HepG2 (cell line): ENCODE results near the gene PCSK6. TPM values are rescaled to one million over a fixed set of nuclear protein-coding genes. Genes with fewer than 3 reads are reported as not detected.

Experiments used
- ATAC-seq: fragments of 200-7000 bp; cut with Tn5 transposase; 3 replicates; pipeline ENCODE4 v1.9.1; 2020; ENCODE audit warnings: mild to moderate bottlenecking, moderate library complexity
- BruUV-seq: library from RNA; stranded (reverse); fragments of 400-500 nt; replicated peaks from 2 replicates; lab custom pipeline; 2021; lab: Mats Ljungman, UMichigan
- CTCF ChIA-PET: fragments of 300-600 bp; formaldehyde crosslinking; extraction: SDS; loops from one replicate; lab custom pipeline; 2021; ENCODE audit warnings: low total read pairs, inconsistent platforms, low intra/inter-chr PET ratio; lab: Yijun Ruan, JAX
- POLR2A ChIA-PET: fragments of 350-600 bp; sonication (Branson Sonifier 250); formaldehyde crosslinking; loops from one replicate; lab custom pipeline; 2020; ENCODE audit warnings: antibody characterized with exemption, inconsistent platforms; lab: Yijun Ruan, JAX
- DNase-seq: peaks from one replicate; pipeline ENCODE4 v3.0.0-alpha.2; 2015; ENCODE audit warnings: low spot score
- FAIRE-seq: peaks from 3 replicates; lab custom pipeline; 2011; peaks lifted over from hg19 to GRCh38; lab: Jason Lieb, UNC
- H2AFZ ChIP-seq: one replicate; pipeline ENCODE4 v1.6.1; 2011; ENCODE audit warnings: low read length, inconsistent platforms
- H3K27ac ChIP-seq: fragments of 300-600 bp; 3 replicates; pipeline ENCODE4 v1.8.0; 2011; ENCODE audit warnings: mixed run types, mild to moderate bottlenecking, mixed read lengths, low read length, inconsistent platforms; ENCODE audit not compliant: insufficient read depth; ENCODE audit errors: extremely low read length
- H3K27me3 ChIP-seq, 2 experiments: fragments of 200-600 bp in 1 of 2; 2 replicates in 1 of 2; 3 replicates in 1 of 2; pipeline versions ENCODE4 v1.6.0 to v1.8.0; 2011; ENCODE audit warnings: low read length in 2 of 2, mild to moderate bottlenecking in 2 of 2, moderate library complexity in 2 of 2, inconsistent platforms in 1 of 2; ENCODE audit not compliant: insufficient read depth in 2 of 2, control insufficient read depth in 1 of 2
- H3K36me3 ChIP-seq, 2 experiments: fragments of 200-600 bp in 1 of 2; replicated peaks in 1 of 2; 2 replicates in 1 of 2; 3 replicates in 1 of 2; pipeline versions ENCODE4 v1.5.1 to v1.8.0; 2011; ENCODE audit warnings: low read length in 2 of 2, inconsistent platforms in 1 of 2; ENCODE audit not compliant: insufficient read depth in 2 of 2, control insufficient read depth in 1 of 2
- H3K4me1 ChIP-seq: 2 replicates; pipeline ENCODE4 v1.5.1; 2012; ENCODE audit warnings: low read length, inconsistent platforms; ENCODE audit not compliant: insufficient read depth
- H3K4me2 ChIP-seq: 2 replicates; pipeline ENCODE4 v1.6.0; 2011; ENCODE audit warnings: low read depth, low read length, inconsistent platforms
- H3K4me3 ChIP-seq, 3 experiments: fragments of 200-600 bp in 1 of 3; sonication (generic), shearing (Covaris generic) in 1 of 3; replicated peaks in 1 of 3; 2 replicates each; pipeline ENCODE4 v1.5.1; 2011 to 2016; ENCODE audit warnings: low read length in 3 of 3, inconsistent platforms in 2 of 3, low read depth in 2 of 3, mild to moderate bottlenecking in 2 of 3, control low read depth in 1 of 3, mixed read lengths in 1 of 3; ENCODE audit not compliant: insufficient read depth in 1 of 3
- H3K79me2 ChIP-seq: one replicate; pipeline ENCODE4 v1.6.1; 2011; ENCODE audit warnings: low read length, inconsistent platforms; ENCODE audit not compliant: insufficient read depth
- H3K9ac ChIP-seq: 2 replicates; pipeline ENCODE4 v1.6.0; 2011; ENCODE audit warnings: mild to moderate bottlenecking, low read depth, low read length, inconsistent platforms; ENCODE audit not compliant: insufficient read depth
- H3K9me3 ChIP-seq: 2 replicates; pipeline ENCODE4 v1.5.1; 2012; ENCODE audit warnings: mild to moderate bottlenecking, low read length
- H4K20me1 ChIP-seq: 2 replicates; pipeline ENCODE4 v1.6.0; 2011; ENCODE audit warnings: inconsistent platforms, mild to moderate bottlenecking, low read length, moderate library complexity; ENCODE audit not compliant: insufficient read depth
- ATF7 ChIP-seq, 2 experiments: fragments of 450-650 bp in 1 of 2; sonication (generic) in 1 of 2; formaldehyde crosslinking in 1 of 2; IDR thresholded peaks; 2 replicates each; pipeline versions ENCODE4 v1.4.0 to v1.6.1; 2016 to 2020; ENCODE audit warnings: antibody characterized with exemption in 1 of 2, mild to moderate bottlenecking in 1 of 2, missing genetic modification reagents in 1 of 2
- HDAC1 ChIP-seq: sonication (generic); formaldehyde crosslinking; IDR thresholded peaks from 2 replicates; pipeline ENCODE4 v1.5.1; 2020; ENCODE audit warnings: mild to moderate bottlenecking, missing genetic modification reagents
- SP1 ChIP-seq, 2 experiments: fragments of 450-650 bp in 1 of 2; sonication (generic) in 1 of 2; formaldehyde crosslinking in 1 of 2; IDR thresholded peaks; 2 replicates each; pipeline versions ENCODE4 v1.4.0 to v1.6.1; 2016 to 2020; ENCODE audit warnings: missing genetic modification reagents in 1 of 2
- SP140L ChIP-seq: sonication (generic); formaldehyde crosslinking; IDR thresholded peaks from 2 replicates; pipeline ENCODE4 v1.4.0; 2020; ENCODE audit warnings: missing genetic modification reagents, borderline replicate concordance
- ZNF101 ChIP-seq: sonication (generic); formaldehyde crosslinking; IDR thresholded peaks from 2 replicates; pipeline ENCODE4 v1.4.0; 2020; ENCODE audit warnings: mild to moderate bottlenecking, low read depth, missing genetic modification reagents, borderline replicate concordance
- ZNF280D ChIP-seq: sonication (generic); formaldehyde crosslinking; IDR thresholded peaks from 2 replicates; pipeline ENCODE4 v1.5.1; 2020; ENCODE audit warnings: mild to moderate bottlenecking, missing genetic modification reagents
- ZNF333 ChIP-seq: sonication (generic); formaldehyde crosslinking; IDR thresholded peaks from 2 replicates; pipeline ENCODE4 v1.4.0; 2020; ENCODE audit warnings: mild to moderate bottlenecking, missing genetic modification reagents, borderline replicate concordance
- WGBS: methylation state at CpG from one replicate; pipeline ENCODE4 v1.1.6; 2017; ENCODE audit warnings: low lambda C conversion rate; 5-methylcytosine and 5-hydroxymethylcytosine counted together
- in situ Hi-C: cut with HindIII; loops from 2 replicates; pipeline ENCODE4 v1.10.0; 2017; ENCODE audit warnings: low pct_unique_long_range_greater_than_20kb; ENCODE audit not compliant: extremely low pct_ligation_motif_present
- intact Hi-C: fragments of 100-400 bp; cut with micrococcal nuclease; formaldehyde crosslinking; loops from one replicate; pipeline ENCODE4 v1.10.0; 2022; ENCODE audit not compliant: unreplicated experiment
- polyA plus RNA-seq, 8 experiments: library from polyadenylated mRNA; depleted of rRNA in 3 of 8; stranded (reverse) in 7 of 8; unstranded in 1 of 8; fragments of >200 nt; fragmentation: Illumina TruSeq in 4 of 8; extraction: Trizol in 4 of 8; gene quantifications; 2 replicates each; pipeline versions ENCODE4 v1.2.1 to v1.2.3, GENCODE V29; 2011 to 2016; ENCODE audit warnings: low read depth in 4 of 8, missing spikeins in 1 of 8, mixed read lengths in 1 of 8; ENCODE audit not compliant: insufficient read depth in 1 of 8
- total RNA-seq, 5 experiments: library from RNA; depleted of rRNA; stranded (reverse); fragments of >200 nt; fragmentation: Illumina TruSeq; extraction: Trizol; gene quantifications; 2 replicates each; pipeline ENCODE4 v1.2.3, GENCODE V29; 2016; ENCODE audit warnings: low read depth in 1 of 5
- TF ChIP-seq, protein P1 (sequence below): sonication (generic); formaldehyde crosslinking; IDR thresholded peaks from 2 replicates; pipeline ENCODE4 v1.4.0; 2020; ENCODE audit warnings: mild to moderate bottlenecking, missing genetic modification reagents, borderline replicate concordance

Gene PCSK6
- total and polyA plus RNA-seq, 2 of the 13 experiments (the other 11 are each of a cell fraction or from before 2014, with no cell fraction given): 56.5 to 155 TPM

GRCh38 chr15:101461097-101461496 is 28.4 kb downstream of the PCSK6 start:
- ATAC-seq (no peak), DNase-seq (no peak), FAIRE-seq (no peak)
- 98% methylated on average over 4 of the region's 4 CpGs for WGBS
- Histone ChIP-seq H3K4me1 (peaks cover 47% of the 10 kb centered on the region), H3K27me3 (no peaks in the 10 kb centered on the region), H3K79me2 (peaks cover 95% of the 10 kb centered on the region), H3K9ac (no peak overlapping the region), H2AFZ (no peak overlapping the region), H3K9me3 (no peaks in the 10 kb centered on the region), H3K4me3 (no peak overlapping the region), H3K4me2 (no peak overlapping the region), H3K36me3 (peaks cover 4 to 8% of the 10 kb centered on the region in 2 experiments; a peak in 3 of 5 replicates), H4K20me1 (no peaks in the 10 kb centered on the region), H3K27ac (no peak overlapping the region)
- no TSS peak for BruUV-seq
- POLR2A ChIA-PET: no interaction called here
- CTCF ChIA-PET: no interaction called here
- intact Hi-C loops: no loop called here
- TF ChIP-seq ZNF280D (CRISPR knock-in tag): no peak
- no peak for TF ChIP-seq HDAC1 (CRISPR knock-in tag)
- in situ Hi-C loops: no loop called here

GRCh38 chr15:101459579-101460300 is 29.8 kb downstream of the PCSK6 start:
- DNase-seq (no peak), FAIRE-seq (no peak), ATAC-seq (no peak)
- Histone ChIP-seq H3K27me3 (no peaks in the 10 kb centered on the region), H3K9ac (no peak overlapping the region), H2AFZ (no peak overlapping the region), H3K27ac (no peak overlapping the region), H3K4me3 (no peak overlapping the region), H3K4me1 (peaks cover 61% of the 10 kb centered on the region), H3K4me2 (no peak overlapping the region), H4K20me1 (no peaks in the 10 kb centered on the region), H3K9me3 (no peaks in the 10 kb centered on the region), H3K79me2 (peaks cover 95% of the 10 kb centered on the region), H3K36me3 (peaks cover 0 to 7% of the 10 kb centered on the region in 2 experiments; a peak in 3 of 5 replicates)
- BruUV-seq: no TSS peak
- CTCF ChIA-PET: no interaction called here
- in situ Hi-C loops (no loop called here), intact Hi-C loops (no loop called here)
- POLR2A ChIA-PET: no interaction called here
- WGBS: 95% methylated on average over 12 of the region's 12 CpGs
- TF ChIP-seq SP140L (CRISPR knock-in tag) (no peak), ZNF333 (CRISPR knock-in tag) (no peak), ATF7 (IDR thresholded peaks at IDR 0.05) (no peak), ATF7 (CRISPR knock-in tag; IDR thresholded peaks at IDR 0.05) (no peak), ZNF101 (no peak), SP1 (IDR thresholded peaks at IDR 0.05) (no peak), SP1 (CRISPR knock-in tag; IDR thresholded peaks at IDR 0.05) (no peak)
- TF ChIP-seq, protein P1, sequence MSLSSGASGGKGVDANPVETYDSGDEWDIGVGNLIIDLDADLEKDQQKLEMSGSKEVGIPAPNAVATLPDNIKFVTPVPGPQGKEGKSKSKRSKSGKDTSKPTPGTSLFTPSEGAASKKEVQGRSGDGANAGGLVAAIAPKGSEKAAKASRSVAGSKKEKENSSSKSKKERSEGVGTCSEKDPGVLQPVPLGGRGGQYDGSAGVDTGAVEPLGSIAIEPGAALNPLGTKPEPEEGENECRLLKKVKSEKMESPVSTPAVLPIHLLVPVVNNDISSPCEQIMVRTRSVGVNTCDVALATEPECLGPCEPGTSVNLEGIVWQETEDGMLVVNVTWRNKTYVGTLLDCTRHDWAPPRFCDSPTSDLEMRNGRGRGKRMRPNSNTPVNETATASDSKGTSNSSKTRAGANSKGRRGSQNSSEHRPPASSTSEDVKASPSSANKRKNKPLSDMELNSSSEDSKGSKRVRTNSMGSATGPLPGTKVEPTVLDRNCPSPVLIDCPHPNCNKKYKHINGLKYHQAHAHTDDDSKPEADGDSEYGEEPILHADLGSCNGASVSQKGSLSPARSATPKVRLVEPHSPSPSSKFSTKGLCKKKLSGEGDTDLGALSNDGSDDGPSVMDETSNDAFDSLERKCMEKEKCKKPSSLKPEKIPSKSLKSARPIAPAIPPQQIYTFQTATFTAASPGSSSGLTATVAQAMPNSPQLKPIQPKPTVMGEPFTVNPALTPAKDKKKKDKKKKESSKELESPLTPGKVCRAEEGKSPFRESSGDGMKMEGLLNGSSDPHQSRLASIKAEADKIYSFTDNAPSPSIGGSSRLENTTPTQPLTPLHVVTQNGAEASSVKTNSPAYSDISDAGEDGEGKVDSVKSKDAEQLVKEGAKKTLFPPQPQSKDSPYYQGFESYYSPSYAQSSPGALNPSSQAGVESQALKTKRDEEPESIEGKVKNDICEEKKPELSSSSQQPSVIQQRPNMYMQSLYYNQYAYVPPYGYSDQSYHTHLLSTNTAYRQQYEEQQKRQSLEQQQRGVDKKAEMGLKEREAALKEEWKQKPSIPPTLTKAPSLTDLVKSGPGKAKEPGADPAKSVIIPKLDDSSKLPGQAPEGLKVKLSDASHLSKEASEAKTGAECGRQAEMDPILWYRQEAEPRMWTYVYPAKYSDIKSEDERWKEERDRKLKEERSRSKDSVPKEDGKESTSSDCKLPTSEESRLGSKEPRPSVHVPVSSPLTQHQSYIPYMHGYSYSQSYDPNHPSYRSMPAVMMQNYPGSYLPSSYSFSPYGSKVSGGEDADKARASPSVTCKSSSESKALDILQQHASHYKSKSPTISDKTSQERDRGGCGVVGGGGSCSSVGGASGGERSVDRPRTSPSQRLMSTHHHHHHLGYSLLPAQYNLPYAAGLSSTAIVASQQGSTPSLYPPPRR: no peak
